ENCODE measurements around the gene CADM2. TPM values are rescaled to one million over a fixed set of nuclear protein-coding genes. Genes with fewer than 3 reads are reported as not detected.

Gene CADM2
- total RNA-seq, 2 donors from 2014 or later = 8.9 to 11.6 TPM

- no peak for DNase-seq
- no peak for ATAC-seq
- intact Hi-C loops (cut with DNase I) = no loop called here
Observed at GRCh38 chr3:85161544-85161943, 202.8 kb downstream of the CADM2 start.

GRCh38 chr3:85162905-85163304 is 204.1 kb downstream of the CADM2 start:
- ATAC-seq = no peak
- DNase-seq = no peak
- intact Hi-C loops (cut with DNase I) = no loop called here

DNA sequence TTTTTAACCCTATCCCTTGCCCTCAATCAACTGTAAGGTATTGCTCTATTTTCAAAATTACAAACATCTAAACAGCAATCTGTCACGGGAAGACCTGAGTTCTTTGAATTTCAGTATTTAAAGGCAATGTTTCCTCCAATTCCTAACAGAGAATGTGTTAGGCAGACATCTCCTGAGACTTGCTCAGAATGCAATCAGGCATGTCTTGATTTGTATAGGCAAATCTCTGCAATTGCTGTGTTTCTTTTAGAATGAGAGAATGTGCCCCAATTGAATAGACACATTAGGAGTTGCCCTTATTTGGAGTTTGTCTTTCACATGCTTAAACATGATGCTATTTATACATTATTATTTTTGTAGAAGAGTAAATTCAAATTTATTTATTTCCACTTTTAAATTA is 205.6 kb downstream of the CADM2 start:
- intact Hi-C loops (cut with DNase I) = no loop called here
- DNase-seq (no peak), ATAC-seq (no peak)

GRCh38 chr3:85167576-85167975 is 208.8 kb downstream of the CADM2 start:
- no peak for ATAC-seq
- no peak for DNase-seq
- intact Hi-C loops (cut with DNase I) = no loop called here

DNA sequence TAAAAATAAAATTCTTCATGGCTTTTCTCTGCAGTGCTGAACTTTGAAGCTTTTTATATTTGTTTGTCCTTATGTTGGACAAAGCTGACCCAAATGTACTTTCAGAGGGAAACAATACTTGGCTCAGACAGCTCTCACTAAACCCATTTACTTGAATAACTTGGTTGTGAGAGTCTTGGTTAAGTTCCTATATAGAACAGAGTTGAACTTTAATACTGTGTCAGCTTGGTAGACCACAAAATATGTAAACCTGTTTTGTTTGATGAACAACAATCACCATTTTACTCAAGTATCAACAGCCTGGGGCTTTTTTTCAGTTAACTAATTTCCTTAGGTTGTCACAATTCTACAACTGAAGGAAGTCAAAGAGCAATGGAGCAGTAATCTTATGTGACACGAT is 211.9 kb downstream of the CADM2 start:
- ATAC-seq (no peak), DNase-seq (no peak)
- intact Hi-C loops (cut with DNase I) = no loop called here

- intact Hi-C loops (cut with DNase I) = no loop called here
- ATAC-seq (no peak), DNase-seq (no peak)
Observed at GRCh38 chr3:85171976-85172375, 213.2 kb downstream of the CADM2 start.

DNA sequence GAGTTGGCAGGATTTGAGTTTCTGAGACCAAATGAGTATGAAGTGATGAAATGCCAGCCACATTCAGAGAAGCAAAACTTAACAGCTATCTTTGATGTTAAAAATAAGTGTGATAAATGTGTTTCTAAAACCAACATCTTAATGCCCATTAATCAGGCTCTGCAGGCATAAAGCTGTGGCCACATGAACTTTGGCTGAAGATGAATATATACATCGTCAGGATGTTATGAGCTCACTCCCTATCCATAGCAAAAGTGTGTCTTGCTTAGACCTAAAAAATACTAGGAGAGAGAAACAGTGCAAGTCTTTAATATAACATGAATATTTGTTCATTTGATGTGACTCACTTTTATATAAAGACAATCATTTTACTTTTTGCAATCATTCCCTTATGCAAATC is 218.0 kb downstream of the CADM2 start:
- no peak for DNase-seq
- no peak for ATAC-seq
- intact Hi-C loops (cut with DNase I) = no loop called here

DNA sequence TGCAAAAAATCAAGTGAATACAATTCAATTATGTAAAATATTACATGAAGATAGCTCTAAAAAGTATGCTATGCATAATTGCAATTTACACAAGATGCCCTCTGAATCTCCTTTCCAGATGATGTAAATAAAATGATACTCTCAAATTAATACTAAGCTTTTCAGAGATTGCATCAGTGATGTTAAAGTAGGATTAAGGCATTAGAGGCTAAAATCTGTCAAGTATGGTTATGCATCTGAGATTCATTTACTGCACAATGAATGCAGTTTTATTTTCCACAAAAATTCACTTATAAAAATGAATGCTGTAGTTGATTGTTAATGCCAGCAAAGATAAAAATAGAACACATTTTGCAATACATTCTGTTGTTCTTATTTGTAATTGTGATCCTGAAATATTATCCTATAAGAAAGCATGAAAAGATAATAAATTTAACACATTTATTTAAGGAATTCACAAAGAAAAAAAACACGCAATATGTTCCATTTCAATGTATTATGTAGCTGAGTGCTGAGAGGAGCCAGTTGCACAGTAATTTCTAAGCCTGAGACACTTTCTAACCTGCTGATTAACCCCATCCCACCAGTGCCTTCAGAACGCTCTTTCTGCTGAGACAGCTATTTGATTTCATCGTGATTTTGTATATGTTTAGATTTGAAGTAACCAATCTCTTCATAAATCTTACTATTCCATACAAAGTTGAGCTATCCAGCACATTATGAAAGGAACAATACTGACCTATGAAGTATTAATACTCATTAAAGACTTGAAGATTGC is 224.4 kb downstream of the CADM2 start:
- ATAC-seq (no peak), DNase-seq (no peak)
- intact Hi-C loops (cut with DNase I) = no loop called here

- ATAC-seq = no peak
- intact Hi-C loops (cut with DNase I) = no loop called here
- no peak for DNase-seq
Observed at GRCh38 chr3:85185495-85185894, 226.7 kb downstream of the CADM2 start.

DNA sequence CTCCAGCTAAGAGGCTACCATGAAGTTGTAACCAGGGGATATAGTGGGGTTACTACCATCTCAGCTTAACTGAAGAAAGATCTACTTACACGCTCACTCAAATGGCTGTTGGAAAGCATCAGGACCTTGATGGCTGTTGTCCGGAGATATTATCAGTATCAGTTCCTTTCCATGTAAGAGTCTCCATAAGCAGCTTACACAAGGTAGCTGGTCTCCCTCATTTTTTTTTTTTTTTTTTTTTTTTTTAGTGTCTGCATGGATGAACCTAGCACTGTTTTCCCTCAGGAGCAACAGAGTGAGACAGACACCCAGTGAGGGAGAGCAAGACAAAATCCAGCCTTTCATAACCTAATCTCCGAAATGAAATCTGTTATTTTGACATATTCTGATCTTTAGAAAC is 230.9 kb downstream of the CADM2 start:
- ATAC-seq (no peak), DNase-seq (no peak)
- intact Hi-C loops (cut with DNase I) = no loop called here

DNA sequence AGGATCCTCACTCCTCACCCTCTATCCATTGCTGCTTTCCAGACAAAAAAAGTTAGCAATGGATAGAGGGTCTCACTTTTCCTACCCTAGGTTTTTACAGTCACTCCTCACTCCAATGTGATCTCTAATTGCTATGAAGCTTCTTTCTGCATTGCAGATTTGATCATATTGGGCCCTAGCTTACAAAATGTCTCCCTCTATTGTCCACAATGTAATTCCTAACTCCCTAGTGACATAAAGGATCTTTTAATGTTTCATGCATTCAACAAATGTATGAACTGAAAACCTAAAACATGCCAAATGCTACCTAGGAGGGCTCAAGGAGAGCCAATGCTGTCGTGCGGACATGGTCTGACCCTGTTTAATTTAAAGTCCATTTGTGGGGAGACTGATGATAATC is 234.8 kb downstream of the CADM2 start:
- DNase-seq = no peak
- ATAC-seq = no peak
- intact Hi-C loops (cut with DNase I) = no loop called here

DNA sequence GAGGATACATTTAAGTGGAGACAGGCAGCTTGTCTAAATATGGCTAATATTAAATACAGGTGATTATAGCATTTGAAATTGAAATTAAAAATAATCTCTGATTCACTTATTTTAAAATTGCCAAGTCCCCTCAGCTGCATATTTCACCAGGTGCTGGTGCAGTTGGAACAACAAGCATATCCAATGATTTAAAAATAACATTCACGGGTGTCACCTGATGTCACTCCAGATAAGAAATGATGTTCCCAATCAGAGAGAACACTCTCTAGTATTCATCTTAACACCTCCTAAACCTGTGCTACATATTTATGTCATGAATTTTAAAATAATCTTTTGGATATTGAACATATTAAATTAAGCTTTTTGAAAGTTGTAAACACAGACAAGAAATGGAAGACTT is 249.9 kb downstream of the CADM2 start:
- DNase-seq = no peak
- intact Hi-C loops (cut with DNase I) = no loop called here
- no peak for ATAC-seq

GRCh38 chr3:85210540-85210939 is 251.8 kb downstream of the CADM2 start:
- intact Hi-C loops (cut with DNase I) = no loop called here
- DNase-seq = no peak
- ATAC-seq = no peak

- intact Hi-C loops (cut with DNase I) = no loop called here
- ATAC-seq (no peak), DNase-seq (no peak)
Observed at GRCh38 chr3:85228966-85229365, 270.2 kb downstream of the CADM2 start.

- ATAC-seq (no peak), DNase-seq (no peak)
- intact Hi-C loops (cut with DNase I) = no loop called here
Observed at GRCh38 chr3:85244091-85244490, 285.3 kb downstream of the CADM2 start.

GRCh38 chr3:85244519-85244918 is 285.7 kb downstream of the CADM2 start:
- ATAC-seq (no peak), DNase-seq (no peak)
- intact Hi-C loops (cut with DNase I) = no loop called here

DNA sequence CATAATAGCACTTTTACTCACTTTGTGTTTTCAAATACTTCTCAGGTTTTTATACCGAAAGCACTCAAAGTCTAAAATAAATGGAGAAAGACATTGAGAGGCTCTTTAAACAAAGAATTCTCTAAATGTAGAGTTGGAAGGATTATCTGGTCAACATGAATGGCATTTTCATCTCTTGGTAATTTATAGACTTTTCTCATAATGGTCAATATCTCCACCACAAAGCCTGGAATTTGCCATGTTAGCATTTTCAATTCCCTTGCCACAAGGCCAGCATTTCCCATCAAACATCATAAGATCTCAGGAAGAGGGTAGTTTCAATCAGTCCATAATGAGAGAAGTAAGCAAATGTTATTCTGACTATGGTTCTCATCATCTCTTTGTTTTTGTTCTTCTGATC is 293.0 kb downstream of the CADM2 start:
- ATAC-seq (no peak), DNase-seq (no peak)
- intact Hi-C loops (cut with DNase I) = no loop called here

- intact Hi-C loops (cut with DNase I) = no loop called here
- ATAC-seq = no peak
Observed at GRCh38 chr3:85252686-85253085, 293.9 kb downstream of the CADM2 start.

DNA sequence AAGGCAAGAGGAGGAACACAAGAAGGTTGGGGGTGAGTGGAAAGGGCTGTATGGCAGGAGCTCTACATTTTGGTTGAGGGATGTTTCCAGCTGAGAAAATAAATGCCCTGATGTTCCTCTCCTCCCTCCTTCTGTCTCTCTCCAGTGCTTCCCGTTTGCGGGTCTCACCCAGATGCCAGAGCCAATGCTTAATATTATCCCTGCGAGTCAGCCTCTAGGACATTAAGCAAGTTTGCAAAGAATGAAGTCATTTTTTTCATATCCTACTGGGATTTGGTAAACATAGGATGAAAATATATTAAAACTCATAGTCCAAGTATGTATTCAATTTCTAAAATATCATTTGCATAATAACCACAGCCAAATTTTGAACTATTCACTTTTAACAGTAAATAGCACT is 295.9 kb downstream of the CADM2 start:
- DNase-seq (no peak), ATAC-seq (no peak)
- intact Hi-C loops (cut with DNase I) = no loop called here

More at GRCh38 chr3:85252686-85253085, 293.9 kb downstream of the CADM2 start:
- no peak for DNase-seq

- no peak for ATAC-seq
- intact Hi-C loops (cut with DNase I) = no loop called here
- no peak for DNase-seq
Observed at GRCh38 chr3:85255949-85256348, 297.2 kb downstream of the CADM2 start.

DNA sequence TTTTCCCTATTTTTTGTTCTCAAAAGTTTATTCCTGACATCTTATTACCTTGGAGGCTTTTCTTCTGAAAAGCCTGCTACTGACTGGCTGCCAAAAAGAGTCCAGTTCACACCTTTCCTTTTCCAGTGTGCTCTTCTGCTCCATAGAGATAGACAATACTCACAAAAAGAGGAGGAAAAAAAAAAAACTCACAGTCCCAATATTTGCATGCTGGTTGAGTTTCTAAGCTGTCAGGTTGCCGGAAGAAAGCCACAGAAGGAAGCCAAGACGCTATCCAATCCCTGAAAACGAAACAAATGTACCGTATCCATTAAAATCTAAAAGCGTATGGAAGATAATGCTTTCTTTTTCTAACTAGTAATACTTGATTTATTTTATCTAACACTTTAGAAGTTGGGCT is 299.5 kb downstream of the CADM2 start:
- DNase-seq (no peak), ATAC-seq (no peak)
- intact Hi-C loops (cut with DNase I) = no loop called here

- intact Hi-C loops (cut with DNase I) = no loop called here
- DNase-seq (no peak), ATAC-seq (no peak)
Observed at GRCh38 chr3:85258819-85259218, 300.0 kb downstream of the CADM2 start.
